H9 (cell line): ENCODE measurements around the gene DDAH2. TPM values are rescaled to one million over a fixed set of nuclear protein-coding genes. Genes with fewer than 3 reads are reported as not detected.

ENCODE experiments used
- DNase-seq: peaks from one replicate; pipeline ENCODE4 v3.0.0-alpha.2; 2017
- H2AFZ ChIP-seq: one replicate; pipeline ENCODE4 v1.6.1; 2013; ENCODE audit warnings: mild to moderate bottlenecking, low read length, control low read depth, moderate library complexity
- H2AK5ac ChIP-seq: 2 replicates; pipeline ENCODE4 v1.6.1; 2013; ENCODE audit warnings: low read length, control low read depth, mixed read lengths; ENCODE audit not compliant: insufficient read length
- H2BK120ac ChIP-seq: one replicate; pipeline ENCODE4 v1.6.1; 2013; ENCODE audit warnings: low read depth, mild to moderate bottlenecking, low read length, control low read depth, inconsistent platforms; ENCODE audit not compliant: poor library complexity, severe bottlenecking
- H2BK12ac ChIP-seq: 2 replicates; pipeline ENCODE4 v1.6.1; 2013; ENCODE audit warnings: low read length, control low read depth, mixed read lengths, low read depth; ENCODE audit not compliant: insufficient read length
- H2BK15ac ChIP-seq: 2 replicates; pipeline ENCODE4 v1.6.1; 2013; ENCODE audit warnings: low read depth, low read length, control low read depth
- H2BK20ac ChIP-seq: one replicate; pipeline ENCODE4 v1.6.1; 2013; ENCODE audit warnings: low read depth, mild to moderate bottlenecking, low read length, control low read depth, inconsistent platforms; ENCODE audit not compliant: poor library complexity, severe bottlenecking
- H2BK5ac ChIP-seq: 2 replicates; pipeline ENCODE4 v1.6.1; 2013; ENCODE audit warnings: low read length, control low read depth, mixed read lengths; ENCODE audit not compliant: insufficient read length
- H3K14ac ChIP-seq: 2 replicates; pipeline ENCODE4 v1.6.1; 2013; ENCODE audit warnings: low read length, control low read depth; ENCODE audit not compliant: insufficient read depth
- H3K18ac ChIP-seq: 2 replicates; pipeline ENCODE4 v1.6.1; 2013; ENCODE audit warnings: low read depth, mild to moderate bottlenecking, mixed read lengths, low read length, control low read depth; ENCODE audit not compliant: insufficient read length
- H3K23ac ChIP-seq: 2 replicates; pipeline ENCODE4 v1.6.1; 2013; ENCODE audit warnings: low read length, control low read depth, mixed read lengths, low read depth; ENCODE audit not compliant: insufficient read length
- H3K23me2 ChIP-seq: 2 replicates; pipeline ENCODE4 v1.6.1; 2013; ENCODE audit warnings: low read depth, mild to moderate bottlenecking, mixed read lengths, low read length, control low read depth; ENCODE audit not compliant: insufficient read length, poor library complexity, severe bottlenecking
- H3K27ac ChIP-seq: 2 replicates; pipeline ENCODE4 v1.5.1; 2013; ENCODE audit warnings: low read length, control low read depth, mixed read lengths, low read depth; ENCODE audit not compliant: insufficient read length
- H3K27me3 ChIP-seq: 2 replicates; pipeline ENCODE4 v1.6.1; 2013; ENCODE audit warnings: low read length, control low read depth, inconsistent platforms; ENCODE audit not compliant: insufficient read depth
- H3K4ac ChIP-seq: 2 replicates; pipeline ENCODE4 v1.6.1; 2013; ENCODE audit warnings: low read depth, mild to moderate bottlenecking, control low read depth, inconsistent platforms, low read length, moderate library complexity
- H3K4me1 ChIP-seq: 2 replicates; pipeline ENCODE4 v1.6.1; 2013; ENCODE audit warnings: low read length, control low read depth, inconsistent platforms; ENCODE audit not compliant: insufficient read depth
- H3K4me2 ChIP-seq: 2 replicates; pipeline ENCODE4 v1.6.1; 2013; ENCODE audit warnings: low read length, control low read depth, mixed read lengths; ENCODE audit not compliant: insufficient read length, insufficient read depth
- H3K56ac ChIP-seq: 2 replicates; pipeline ENCODE4 v1.6.1; 2013; ENCODE audit warnings: low read depth, mild to moderate bottlenecking, mixed read lengths, low read length, control low read depth; ENCODE audit not compliant: insufficient read length
- H3K79me1 ChIP-seq: 2 replicates; pipeline ENCODE4 v1.6.1; 2013; ENCODE audit warnings: low read depth, mild to moderate bottlenecking, moderate library complexity, low read length, control low read depth, inconsistent platforms; ENCODE audit not compliant: insufficient read depth, poor library complexity, severe bottlenecking
- H3K79me2 ChIP-seq: 2 replicates; pipeline ENCODE4 v1.6.1; 2013; ENCODE audit warnings: low read length, control low read depth, inconsistent platforms; ENCODE audit not compliant: insufficient read depth
- H3K9ac ChIP-seq: 2 replicates; pipeline ENCODE4 v1.6.1; 2013; ENCODE audit warnings: low read length, control low read depth, mixed read lengths; ENCODE audit not compliant: insufficient read length; ENCODE audit errors: extremely low read depth
- H3K9me3 ChIP-seq: one replicate; pipeline ENCODE4 v1.6.1; 2013; ENCODE audit warnings: low read depth, low read length, inconsistent platforms; ENCODE audit not compliant: control insufficient read depth
- H3T11ph ChIP-seq: one replicate; pipeline ENCODE4 v1.6.1; 2013; ENCODE audit warnings: mild to moderate bottlenecking, low read length, control low read depth, inconsistent platforms
- H4K20me1 ChIP-seq: one replicate; pipeline ENCODE4 v1.6.1; 2013; ENCODE audit not compliant: control insufficient read depth, insufficient read length, insufficient read depth
- H4K5ac ChIP-seq: 2 replicates; pipeline ENCODE4 v1.6.1; 2013; ENCODE audit warnings: low read depth, mild to moderate bottlenecking, mixed read lengths, low read length, control low read depth; ENCODE audit not compliant: insufficient read length
- H4K8ac ChIP-seq: replicated peaks from 2 replicates; pipeline ENCODE4 v1.6.1; 2013; ENCODE audit warnings: low read length, control low read depth, mixed read lengths, low read depth; ENCODE audit not compliant: insufficient read length
- H4K91ac ChIP-seq: 2 replicates; pipeline ENCODE4 v1.6.1; 2013; ENCODE audit warnings: low read depth, mild to moderate bottlenecking, moderate library complexity, mixed read lengths, low read length, control low read depth; ENCODE audit not compliant: insufficient read length
- H3K27ac Mint-ChIP-seq, 3 experiments: 2 replicates in 2 of 3; 3 replicates in 1 of 3; pipeline ENCODE4 v1.8.0; 2020 to 2021; ENCODE audit warnings: mixed read lengths in 3 of 3, mild to moderate bottlenecking in 1 of 3, moderate library complexity in 1 of 3
- H3K27me3 Mint-ChIP-seq: 2 replicates; pipeline ENCODE4 v1.8.0; 2021; ENCODE audit warnings: low read depth, mild to moderate bottlenecking, moderate library complexity, mixed read lengths
- H3K36me3 Mint-ChIP-seq, 3 experiments: 2 replicates in 2 of 3; 3 replicates in 1 of 3; pipeline ENCODE4 v1.8.0; 2020 to 2021; ENCODE audit warnings: low read depth in 3 of 3, mixed read lengths in 3 of 3; ENCODE audit not compliant: insufficient read depth in 1 of 3
- H3K4me1 Mint-ChIP-seq, 2 experiments: 2 replicates each; pipeline ENCODE4 v1.8.0; 2020; ENCODE audit warnings: mixed read lengths in 2 of 2
- H3K4me3 Mint-ChIP-seq, 2 experiments: 2 replicates in 1 of 2; 3 replicates in 1 of 2; pipeline ENCODE4 v1.8.0; 2020 to 2021; ENCODE audit warnings: mild to moderate bottlenecking in 2 of 2, mixed read lengths in 2 of 2, moderate library complexity in 1 of 2
- H3K9me3 Mint-ChIP-seq, 2 experiments: 2 replicates in 1 of 2; 3 replicates in 1 of 2; pipeline ENCODE4 v1.8.0; 2020; ENCODE audit warnings: mild to moderate bottlenecking in 2 of 2, mixed read lengths in 2 of 2, moderate library complexity in 1 of 2
- CTCF ChIP-seq: fragments of 200-600 bp; sonication (generic); conservative IDR thresholded peaks from 3 replicates; pipeline ENCODE4 v1.8.0; 2021; ENCODE audit warnings: antibody characterized with exemption, mild to moderate bottlenecking
- WGBS: extraction: QIAGEN DNeasy Blood & Tissue Kit; methylation state at CpG from one replicate; pipeline ENCODE4 v1.1.7; 2013; ENCODE audit warnings: missing lambda C conversion rate, low lambda C conversion rate, mixed read lengths; ENCODE audit not compliant: insufficient read length; ENCODE audit errors: extremely low coverage; 5-methylcytosine and 5-hydroxymethylcytosine counted together
- total RNA-seq: library from RNA; stranded (reverse); gene quantifications from 2 replicates; pipeline ENCODE4 v1.2.1, GENCODE V29; 2021

The DDAH2 gene
- total RNA-seq, 1 experiment from 2014 or later = 73.2 TPM

- H4K20me1 ChIP-seq = no peaks in the 10 kb centered on the region
- Mint-ChIP-seq H3K4me3 (no peak overlapping the region), H3K36me3 (peaks cover 9 to 60% (median 45%) of the 10 kb centered on the region in 3 experiments; a peak in 6 of 7 replicates), H3K27ac (no peak overlapping the region), H3K27me3 (no peaks in the 10 kb centered on the region), H3K9me3 (no peaks in the 10 kb centered on the region), H3K4me1 (peaks cover 5 to 10% of the 10 kb centered on the region in 2 experiments; a peak in 3 of 4 replicates)
- no peak overlapping the region for H4K91ac ChIP-seq
- H2BK12ac ChIP-seq = no peak overlapping the region
- no peak overlapping the region for H3T11ph ChIP-seq
- H3K4me1 ChIP-seq = no peaks in the 10 kb centered on the region
- no peaks in the 10 kb centered on the region for H3K79me1 ChIP-seq
- H3K23me2 ChIP-seq = no peaks in the 10 kb centered on the region
- no peak overlapping the region for H2AK5ac ChIP-seq
- H3K4ac ChIP-seq = no peak overlapping the region
- TF ChIP-seq CTCF = no peak
- H2AFZ ChIP-seq = no peak overlapping the region
- H3K23ac ChIP-seq = no peak overlapping the region
- H3K27ac ChIP-seq = no peak overlapping the region
- H4K8ac ChIP-seq = no peak overlapping the region
- no peak overlapping the region for H4K5ac ChIP-seq
- H3K9me3 ChIP-seq = no peaks in the 10 kb centered on the region
- no peak overlapping the region for H2BK20ac ChIP-seq
- no peaks in the 10 kb centered on the region for H3K27me3 ChIP-seq
- H3K18ac ChIP-seq = no peak overlapping the region
- no peak overlapping the region for H2BK5ac ChIP-seq
- no peak overlapping the region for H3K4me2 ChIP-seq
- H3K9ac ChIP-seq = no peak overlapping the region
- H2BK120ac ChIP-seq = no peak overlapping the region
- WGBS = no CpG with 5 or more reads among the region's 4 CpGs
- H3K56ac ChIP-seq = no peak overlapping the region
- H3K14ac ChIP-seq = no peak overlapping the region
- no peak overlapping the region for H2BK15ac ChIP-seq
- DNase-seq = no peak
- no peaks in the 10 kb centered on the region for H3K79me2 ChIP-seq
Observed at GRCh38 chr6:31692353-31692752, 36.7 kb downstream of the DDAH2 start.
